ENCODE data around the gene DAPK2.

Gene DAPK2

GRCh38 chr15:64019764-64020163 lies 26.5 kb downstream of the DAPK2 start:
- no peak overlapping the region for H3K4me3 ChIP-seq (replicated peaks; ENCODE audit: insufficient read depth, low read length)
- H3K27me3 ChIP-seq (ENCODE audit: insufficient read depth, poor library complexity, severe bottlenecking), result no peaks in the 10 kb centered on the region
- DNase-seq (ENCODE audit: low read depth in 1 of 2, low spot score in 1 of 2), result no peak
- H3K27ac ChIP-seq (replicated peaks), result no peak overlapping the region
- TF ChIP-seq POLR2AphosphoS5 (IDR thresholded peaks at IDR 0.05; ENCODE audit: low read depth) (no peak), CTCF (IDR thresholded peaks at IDR 0.05; ENCODE audit: insufficient read depth, low read length) (no peak), GABPA (IDR thresholded peaks at IDR 0.05; ENCODE audit: low read depth) (no peak), SPI1 (IDR thresholded peaks at IDR 0.05; ENCODE audit: borderline replicate concordance, low read depth) (no peak)

GRCh38 chr15:64017591-64018163 lies 28.6 kb downstream of the DAPK2 start:
- no peaks in the 10 kb centered on the region for H3K27me3 ChIP-seq (ENCODE audit: insufficient read depth, poor library complexity, severe bottlenecking)
- no peak overlapping the region for H3K4me3 ChIP-seq (replicated peaks; ENCODE audit: insufficient read depth, low read length)
- no peak for DNase-seq (ENCODE audit: low read depth in 1 of 2, low spot score in 1 of 2)
- H3K27ac ChIP-seq (replicated peaks), result no peak overlapping the region
- TF ChIP-seq REST (IDR thresholded peaks at IDR 0.05; ENCODE audit: insufficient replicate concordance, low read depth), result no peak
- no peak for TF ChIP-seq POLR2AphosphoS5 (IDR thresholded peaks at IDR 0.05; ENCODE audit: low read depth)
- no peak for TF ChIP-seq SPI1 (IDR thresholded peaks at IDR 0.05; ENCODE audit: borderline replicate concordance, low read depth)
- TF ChIP-seq CTCF (IDR thresholded peaks at IDR 0.05; ENCODE audit: insufficient read depth, low read length), result no peak
- TF ChIP-seq GABPA (IDR thresholded peaks at IDR 0.05; ENCODE audit: low read depth), result no peak

- H3K27ac ChIP-seq (replicated peaks), result no peak overlapping the region
- TF ChIP-seq CTCF (IDR thresholded peaks at IDR 0.05; ENCODE audit: insufficient read depth, low read length) (no peak), REST (IDR thresholded peaks at IDR 0.05; ENCODE audit: insufficient replicate concordance, low read depth) (no peak), POLR2AphosphoS5 (IDR thresholded peaks at IDR 0.05; ENCODE audit: low read depth) (no peak), GABPA (IDR thresholded peaks at IDR 0.05; ENCODE audit: low read depth) (no peak), SPI1 (IDR thresholded peaks at IDR 0.05; ENCODE audit: borderline replicate concordance, low read depth) (no peak)
Observed at GRCh38 chr15:64017082-64017588, 29.1 kb downstream of the DAPK2 start.

GRCh38 chr15:64016257-64016656 lies 30.0 kb downstream of the DAPK2 start:
- Histone ChIP-seq H3K27ac (replicated peaks) (no peak overlapping the region), H3K4me3 (replicated peaks; ENCODE audit: insufficient read depth, low read length) (no peak overlapping the region)
- TF ChIP-seq SPI1 (IDR thresholded peaks at IDR 0.05; ENCODE audit: borderline replicate concordance, low read depth) (no peak), CTCF (IDR thresholded peaks at IDR 0.05; ENCODE audit: insufficient read depth, low read length) (no peak), REST (IDR thresholded peaks at IDR 0.05; ENCODE audit: insufficient replicate concordance, low read depth) (no peak), POLR2AphosphoS5 (IDR thresholded peaks at IDR 0.05; ENCODE audit: low read depth) (no peak), GABPA (IDR thresholded peaks at IDR 0.05; ENCODE audit: low read depth) (no peak)

More at GRCh38 chr15:64017082-64017588, 29.1 kb downstream of the DAPK2 start:
- DNase-seq (ENCODE audit: low read depth in 1 of 2, low spot score in 1 of 2), result no peak
- H3K4me3 ChIP-seq (replicated peaks; ENCODE audit: insufficient read depth, low read length), result no peak overlapping the region
- H3K27me3 ChIP-seq (ENCODE audit: insufficient read depth, poor library complexity, severe bottlenecking), result no peaks in the 10 kb centered on the region

More at GRCh38 chr15:64016257-64016656, 30.0 kb downstream of the DAPK2 start:
- no peaks in the 10 kb centered on the region for H3K27me3 ChIP-seq (ENCODE audit: insufficient read depth, poor library complexity, severe bottlenecking)
- DNase-seq (ENCODE audit: low read depth in 1 of 2, low spot score in 1 of 2), result no peak

Measured in HL-60 (cell line).